Tibial nerve (tissue), 4 donors: ENCODE measurements around the gene MAP1A. TPM values are rescaled to one million over a fixed set of nuclear protein-coding genes. Genes with fewer than 3 reads are reported as not detected.

Experiments used
- DNase-seq, 2 donors: peaks; one replicate each; pipeline ENCODE4 v3.0.0-alpha.2; 2019; ENCODE audit warnings: low spot score in 2 of 2
- H3K27ac ChIP-seq, 4 donors: fragments of 200-600 bp; sonication (generic) in 3 of 4; one replicate each; pipeline ENCODE4 v1.5.1; 2017 to 2019; ENCODE audit warnings: mild to moderate bottlenecking in 1 of 4
- H3K27me3 ChIP-seq, 2 donors: fragments of 200-600 bp; sonication (generic) in 1 of 2; one replicate each; pipeline versions ENCODE4 v1.5.1 to v1.6.0; 2017 to 2019
- H3K36me3 ChIP-seq, 3 donors: fragments of 200-600 bp; sonication (generic); one replicate each; pipeline ENCODE4 v1.5.1; 2018 to 2019
- H3K4me1 ChIP-seq, 4 donors: fragments of 200-600 bp; sonication (generic) in 3 of 4; one replicate each; pipeline ENCODE4 v1.5.1; 2017 to 2019
- H3K4me3 ChIP-seq, 4 donors: fragments of 200-600 bp; sonication (generic) in 3 of 4; one replicate each; pipeline ENCODE4 v1.5.1; 2017 to 2019; ENCODE audit warnings: mild to moderate bottlenecking in 1 of 4, moderate library complexity in 1 of 4
- H3K9me3 ChIP-seq, 4 donors: fragments of 200-600 bp; sonication (generic) in 3 of 4; one replicate each; pipeline ENCODE4 v1.5.1; 2017 to 2019
- EP300 ChIP-seq, 2 donors: sonication (generic); formaldehyde crosslinking; IDR thresholded peaks; one replicate each; pipeline ENCODE4 v1.6.1; 2017; ENCODE audit warnings: antibody characterized with exemption in 2 of 2, mild to moderate bottlenecking in 1 of 2
- POLR2A ChIP-seq, 2 donors: fragments of 450-650 bp; IDR thresholded peaks; one replicate each; pipeline ENCODE4 v1.6.1; 2017; ENCODE audit warnings: antibody characterized with exemption in 2 of 2, mild to moderate bottlenecking in 2 of 2, moderate library complexity in 2 of 2
- WGBS, 2 donors: methylation state at CpG; one replicate each; pipeline ENCODE4 v1.1.5; 2018; 5-methylcytosine and 5-hydroxymethylcytosine counted together
- total RNA-seq, 4 donors: library from RNA; depleted of rRNA; stranded (reverse); fragments of >200 nt; gene quantifications; one replicate each; pipeline ENCODE4 v1.1.0, GENCODE V29; 2016
- TF ChIP-seq, protein P1 (sequence below), 5 experiments: fragments of 200-600 bp in 3 of 5; fragments of 450-650 bp in 2 of 5; sonication (generic) in 3 of 5; IDR thresholded peaks; one replicate each; pipeline ENCODE4 v1.5.1; 2016 to 2019; ENCODE audit warnings: antibody characterized with exemption in 5 of 5, mild to moderate bottlenecking in 3 of 5, moderate library complexity in 2 of 5

The MAP1A gene
- total RNA-seq = 10 to 100 TPM; 17.4 to 23.7 (median 21.3) TPM

DNA sequence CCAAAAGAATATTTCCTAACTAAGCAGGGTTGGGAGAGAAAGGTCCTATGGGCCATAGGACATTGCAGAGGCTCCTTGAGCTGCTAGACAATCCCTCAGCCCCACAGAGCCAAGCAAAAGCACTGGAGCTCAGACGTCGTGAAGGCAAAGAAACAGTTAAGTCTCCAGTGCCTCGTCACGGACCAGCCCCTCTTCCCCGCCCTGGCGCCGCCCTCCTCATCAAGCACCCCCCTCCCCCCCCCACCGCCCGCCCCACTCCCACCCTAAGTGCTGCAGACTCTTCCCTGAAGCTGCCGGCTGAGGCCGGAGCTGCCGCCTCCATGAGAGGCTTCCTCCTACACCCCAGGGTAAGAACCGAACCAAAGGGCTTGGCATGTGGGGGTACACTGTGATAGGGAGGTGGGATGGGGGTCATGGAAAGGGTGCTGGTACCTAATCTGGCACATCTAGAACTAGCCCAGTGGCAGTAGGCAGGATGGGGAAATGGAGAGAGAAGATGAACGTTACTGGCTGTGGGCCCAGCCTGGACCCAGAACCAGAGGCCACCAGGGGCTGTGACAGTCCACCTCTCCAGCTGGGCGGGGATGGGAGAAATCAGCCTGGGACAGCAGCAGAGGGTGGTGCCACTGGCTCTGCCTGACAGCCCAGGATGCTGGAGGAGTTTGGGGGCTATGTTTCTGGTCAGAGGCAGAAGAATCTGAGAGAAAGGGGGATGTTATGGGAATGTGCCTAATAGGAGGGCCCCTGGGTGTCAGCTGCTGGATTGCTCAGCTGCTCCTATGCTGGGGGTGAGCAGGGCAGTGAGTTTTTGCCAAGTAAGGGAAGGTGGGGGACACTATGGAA lies at the start of gene MAP1A:
Gene MAP1A (plus strand): TSS at position 255 of the 843 bp plus-strand sequence. CDS start 3,866 bp downstream, outside the sequence.
- Histone ChIP-seq H3K27ac (peak within 1 kb of the TSS; percentile 67 to 87 (median 78)), H3K4me3 (peak within 1 kb of the TSS; percentile 35 to 57 (median 46))
- 1% methylated on average over 10 to 14 of the region's 15 CpGs for WGBS, 2 donors

DNA sequence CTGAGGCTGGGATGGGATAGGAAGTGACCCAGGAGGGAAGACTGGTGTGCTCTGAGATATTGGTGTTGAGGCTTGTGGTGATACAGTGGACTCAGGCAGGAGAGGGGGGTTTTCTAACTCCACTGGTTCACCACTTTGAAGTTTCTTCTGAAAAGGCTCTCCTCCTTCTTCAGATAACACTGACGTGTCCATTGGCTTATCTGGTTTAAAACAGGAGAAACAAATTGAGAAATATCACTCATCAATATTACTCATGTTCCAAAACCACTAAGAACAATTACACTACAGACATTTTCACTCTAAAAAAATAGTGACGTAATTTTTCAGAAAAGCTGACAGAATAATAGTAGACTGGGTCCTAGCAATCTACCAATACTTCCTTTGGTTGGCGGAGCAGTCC lies 47.5 kb upstream of the MAP1A start:
- Histone ChIP-seq H3K27ac (no peak overlapping the region), H3K4me3 (no peak overlapping the region), H3K4me1 (no peaks in the 10 kb centered on the region), H3K9me3 (no peaks in the 10 kb centered on the region), H3K36me3 (peaks cover 0 to 87% (median 3%) of the 10 kb centered on the region in 3 donors), H3K27me3 (no peaks in the 10 kb centered on the region)
- TF ChIP-seq EP300 (IDR thresholded peaks at IDR 0.05) (no peak), POLR2A (IDR thresholded peaks at IDR 0.05) (no peak)
- TF ChIP-seq, protein P1, sequence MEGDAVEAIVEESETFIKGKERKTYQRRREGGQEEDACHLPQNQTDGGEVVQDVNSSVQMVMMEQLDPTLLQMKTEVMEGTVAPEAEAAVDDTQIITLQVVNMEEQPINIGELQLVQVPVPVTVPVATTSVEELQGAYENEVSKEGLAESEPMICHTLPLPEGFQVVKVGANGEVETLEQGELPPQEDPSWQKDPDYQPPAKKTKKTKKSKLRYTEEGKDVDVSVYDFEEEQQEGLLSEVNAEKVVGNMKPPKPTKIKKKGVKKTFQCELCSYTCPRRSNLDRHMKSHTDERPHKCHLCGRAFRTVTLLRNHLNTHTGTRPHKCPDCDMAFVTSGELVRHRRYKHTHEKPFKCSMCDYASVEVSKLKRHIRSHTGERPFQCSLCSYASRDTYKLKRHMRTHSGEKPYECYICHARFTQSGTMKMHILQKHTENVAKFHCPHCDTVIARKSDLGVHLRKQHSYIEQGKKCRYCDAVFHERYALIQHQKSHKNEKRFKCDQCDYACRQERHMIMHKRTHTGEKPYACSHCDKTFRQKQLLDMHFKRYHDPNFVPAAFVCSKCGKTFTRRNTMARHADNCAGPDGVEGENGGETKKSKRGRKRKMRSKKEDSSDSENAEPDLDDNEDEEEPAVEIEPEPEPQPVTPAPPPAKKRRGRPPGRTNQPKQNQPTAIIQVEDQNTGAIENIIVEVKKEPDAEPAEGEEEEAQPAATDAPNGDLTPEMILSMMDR (IDR thresholded peaks at IDR 0.05) = no peak
- WGBS, 2 donors = 82 to 83% methylated on average over 3 of the region's 3 CpGs
- no peak for DNase-seq

More for the DNA sequence above, at the start of gene MAP1A:
- peak in 1 of 2 donors; percentile 27 for DNase-seq
- Histone ChIP-seq H3K27me3 (no peaks in the 10 kb centered on the region), H3K4me1 (peaks cover 0 to 53% (median 17%) of the 10 kb centered on the region in 4 donors), H3K36me3 (peaks cover 0 to 27% (median 4%) of the 10 kb centered on the region in 3 donors), H3K9me3 (peaks cover 0 to 4% (median 0%) of the 10 kb centered on the region in 4 donors)
- TF ChIP-seq EP300 (IDR thresholded peaks at IDR 0.05) = peak in 1 of 2 donors; percentile 29
- TF ChIP-seq, protein P1 (IDR thresholded peaks at IDR 0.05) = no peak
- peak in 1 of 2 donors; percentile 33 for TF ChIP-seq POLR2A (IDR thresholded peaks at IDR 0.05)

DNA sequence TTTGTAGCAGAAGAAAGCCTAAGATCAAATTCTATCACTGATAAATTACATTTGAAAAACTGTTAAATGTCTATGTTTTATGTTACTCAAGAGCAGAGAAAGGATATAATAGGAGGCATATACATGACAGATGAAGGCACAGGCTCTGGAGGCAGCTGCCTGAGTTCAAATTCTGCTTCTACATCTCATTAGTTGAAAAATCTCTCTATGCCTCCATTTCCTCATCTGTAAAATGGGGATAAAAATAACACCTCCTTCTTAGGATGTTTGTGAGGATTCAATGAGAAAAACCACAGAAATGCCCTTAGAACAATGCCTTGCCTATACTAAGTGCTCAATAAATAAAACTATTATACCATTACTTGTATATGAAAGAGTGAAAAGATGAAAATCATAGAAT lies 45.4 kb upstream of the MAP1A start:
- no peaks in the 10 kb centered on the region for H3K4me1 ChIP-seq
- no peaks in the 10 kb centered on the region for H3K27me3 ChIP-seq
- DNase-seq = no peak
- TF ChIP-seq, protein P1 (IDR thresholded peaks at IDR 0.05) = no peak
- TF ChIP-seq EP300 (IDR thresholded peaks at IDR 0.05) (no peak), POLR2A (IDR thresholded peaks at IDR 0.05) (no peak)
- H3K9me3 ChIP-seq = no peaks in the 10 kb centered on the region
- H3K36me3 ChIP-seq = peaks cover 3 to 91% (median 6%) of the 10 kb centered on the region in 3 donors
- H3K4me3 ChIP-seq = no peak overlapping the region
- no peak overlapping the region for H3K27ac ChIP-seq

DNA sequence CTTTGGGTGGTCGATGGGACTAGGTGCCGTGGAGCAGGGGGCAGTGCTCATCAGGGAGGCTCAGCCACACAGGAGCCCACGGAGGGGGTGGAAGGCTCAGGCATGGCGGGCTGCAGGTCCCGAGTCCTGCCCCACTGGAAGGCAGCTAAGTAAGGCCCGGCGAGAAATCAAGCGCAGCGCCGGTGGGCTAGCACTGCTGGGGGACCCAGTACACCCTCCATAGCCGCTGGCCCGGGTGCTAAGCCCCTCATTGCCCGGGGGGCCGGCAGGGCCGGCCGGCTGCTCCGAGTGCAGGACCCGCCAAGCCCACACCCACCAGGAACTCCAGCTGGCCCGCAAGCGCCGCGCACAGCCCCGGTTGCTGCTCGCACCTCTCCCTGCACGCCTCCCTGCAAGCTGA lies 43.5 kb upstream of the MAP1A start:
- Histone ChIP-seq H3K36me3 (peaks cover 3 to 94% (median 15%) of the 10 kb centered on the region in 3 donors), H3K27me3 (no peaks in the 10 kb centered on the region), H3K4me3 (no peak overlapping the region), H3K9me3 (no peaks in the 10 kb centered on the region), H3K27ac (no peak overlapping the region), H3K4me1 (no peaks in the 10 kb centered on the region)
- DNase-seq = no peak
- TF ChIP-seq POLR2A (IDR thresholded peaks at IDR 0.05) = no peak
- TF ChIP-seq, protein P1 (IDR thresholded peaks at IDR 0.05) = no peak
- no peak for TF ChIP-seq EP300 (IDR thresholded peaks at IDR 0.05)
- WGBS, 2 donors = 96 to 98% methylated on average over 8 to 12 of the region's 25 CpGs
